Astrocyte of the hippocampus (primary cell): ENCODE results near the gene MRPL30.
"Not testable (repeated sequence)": the region's sequence is repeated elsewhere in the genome, so short reads cannot be mapped to it uniquely, and the experiment has no call there.

Experiments used
- DNase-seq: peaks from one replicate; pipeline ENCODE4 v3.0.0; 2011; ENCODE audit warnings: low read depth, low spot score

MRPL30 gene

GRCh38 chr2:99180755-99181623, at the start of gene MRPL30, which contains the start of gene MITD1:
Gene MRPL30 (plus strand): TSS chr2:99181184. CDS start chr2:99186204, 5,020 bp downstream.
Gene MITD1 (minus strand): TSS chr2:99181058. CDS start chr2:99180981, 77 bp downstream.
- peak; percentile 97 for DNase-seq

GRCh38 chr2:99135044-99135556, 45.9 kb upstream of the MRPL30 start:
- DNase-seq = not testable (repeated sequence)

- no peak for DNase-seq
Measured at GRCh38 chr2:99139003-99139402, 42.0 kb upstream of the MRPL30 start.

- DNase-seq = no peak
Measured at GRCh38 chr2:99140056-99140859, 40.7 kb upstream of the MRPL30 start.

- DNase-seq = no peak
Measured at GRCh38 chr2:99140860-99141109, 40.2 kb upstream of the MRPL30 start.

GRCh38 chr2:99141110-99142108, 39.6 kb upstream of the MRPL30 start, which contains the start of gene C2orf15:
Gene C2orf15 (plus strand): TSS chr2:99141707. CDS start chr2:99150559, 8,852 bp downstream.
- DNase-seq = peak; percentile 94

- DNase-seq = no peak
Measured at GRCh38 chr2:99150706-99151105, 30.3 kb upstream of the MRPL30 start.

GRCh38 chr2:99152199-99152895, 28.6 kb upstream of the MRPL30 start:
- no peak for DNase-seq

- peak; percentile 33 for DNase-seq
Measured at GRCh38 chr2:99153921-99154604, 26.9 kb upstream of the MRPL30 start.

GRCh38 chr2:99154643-99155536, 26.1 kb upstream of the MRPL30 start, which contains the start of the genes LIPT1 and TSGA10:
Gene LIPT1 (plus strand): TSS chr2:99154967. CDS start chr2:99161958, 6,991 bp downstream.
Gene TSGA10 (minus strand): TSS chr2:99154942. CDS start chr2:99109439, 45,503 bp downstream.
- DNase-seq = peak; percentile 96

- DNase-seq = no peak
Measured at GRCh38 chr2:99156891-99157290, 24.1 kb upstream of the MRPL30 start.

- DNase-seq = no peak
Measured at GRCh38 chr2:99158599-99158998, 22.4 kb upstream of the MRPL30 start.

- no peak for DNase-seq
Measured at GRCh38 chr2:99159594-99159993, 21.4 kb upstream of the MRPL30 start.

GRCh38 chr2:99166218-99166617, 14.8 kb upstream of the MRPL30 start:
- DNase-seq = no peak

- no peak for DNase-seq
Measured at GRCh38 chr2:99169534-99169933, 11.4 kb upstream of the MRPL30 start.

GRCh38 chr2:99171377-99172140, 9.4 kb upstream of the MRPL30 start:
- no peak for DNase-seq

- peak; percentile 16 for DNase-seq
Measured at GRCh38 chr2:99181624-99182000, 628 bp downstream of the MRPL30 start.

GRCh38 chr2:99183025-99183424, 2.0 kb downstream of the MRPL30 start:
- no peak for DNase-seq
